AG10803 (cell line): ENCODE measurements around the gene RCC1.
"Not testable (repeated sequence)": the region's sequence is repeated elsewhere in the genome, so short reads cannot be mapped to it uniquely, and the experiment has no call there.

Experiments
- DNase-seq: peaks from one replicate; pipeline ENCODE4 v3.0.0; 2010; ENCODE audit warnings: low read depth
- H3K4me3 ChIP-seq: 2 replicates; pipeline ENCODE4 v1.5.1; 2011; ENCODE audit warnings: mild to moderate bottlenecking, low read length, control low read depth
- CTCF ChIP-seq: conservative IDR thresholded peaks from 2 replicates; pipeline ENCODE4 v1.5.1; 2011; ENCODE audit warnings: mild to moderate bottlenecking, low read length, control low read depth, inconsistent platforms

The RCC1 gene

GRCh38 chr1:28521502-28522164 lies 15.8 kb downstream of the RCC1 start:
- TF ChIP-seq CTCF: no peak
- H3K4me3 ChIP-seq: no peak overlapping the region
- DNase-seq: no peak

GRCh38 chr1:28522537-28522936 lies 16.7 kb downstream of the RCC1 start:
- not testable (repeated sequence) for DNase-seq, H3K4me3 ChIP-seq

GRCh38 chr1:28525002-28525642 lies 19.3 kb downstream of the RCC1 start:
- DNase-seq, H3K4me3 ChIP-seq: not testable (repeated sequence)

GRCh38 chr1:28526886-28527285 lies 21.0 kb downstream of the RCC1 start:
- no peak overlapping the region for H3K4me3 ChIP-seq
- TF ChIP-seq CTCF: no peak
- DNase-seq: peak; percentile 52

GRCh38 chr1:28530456-28530855 lies 24.6 kb downstream of the RCC1 start:
- no peak for TF ChIP-seq CTCF
- DNase-seq: no peak
- no peak overlapping the region for H3K4me3 ChIP-seq

- TF ChIP-seq CTCF: no peak
- no peak overlapping the region for H3K4me3 ChIP-seq
- no peak for DNase-seq
These were observed 28.8 kb downstream of the RCC1 start for GRCh38 chr1:28534671-28535070.

GRCh38 chr1:28535180-28535579 lies 29.3 kb downstream of the RCC1 start:
- no peak overlapping the region for H3K4me3 ChIP-seq
- no peak for TF ChIP-seq CTCF
- DNase-seq: no peak

GRCh38 chr1:28537457-28538199 lies 31.8 kb downstream of the RCC1 start:
- DNase-seq: no peak
- no peak overlapping the region for H3K4me3 ChIP-seq
- TF ChIP-seq CTCF: no peak
